Germinal center (tissue), 1 donor: ENCODE measurements around the gene PARVB.

Experiments used
- DNase-seq: peaks from one replicate; pipeline ENCODE4 v3.0.0; 2012; ENCODE audit warnings: mixed read lengths, low spot score

Gene PARVB, protein sequence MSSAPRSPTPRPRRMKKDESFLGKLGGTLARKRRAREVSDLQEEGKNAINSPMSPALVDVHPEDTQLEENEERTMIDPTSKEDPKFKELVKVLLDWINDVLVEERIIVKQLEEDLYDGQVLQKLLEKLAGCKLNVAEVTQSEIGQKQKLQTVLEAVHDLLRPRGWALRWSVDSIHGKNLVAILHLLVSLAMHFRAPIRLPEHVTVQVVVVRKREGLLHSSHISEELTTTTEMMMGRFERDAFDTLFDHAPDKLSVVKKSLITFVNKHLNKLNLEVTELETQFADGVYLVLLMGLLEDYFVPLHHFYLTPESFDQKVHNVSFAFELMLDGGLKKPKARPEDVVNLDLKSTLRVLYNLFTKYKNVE

DNA sequence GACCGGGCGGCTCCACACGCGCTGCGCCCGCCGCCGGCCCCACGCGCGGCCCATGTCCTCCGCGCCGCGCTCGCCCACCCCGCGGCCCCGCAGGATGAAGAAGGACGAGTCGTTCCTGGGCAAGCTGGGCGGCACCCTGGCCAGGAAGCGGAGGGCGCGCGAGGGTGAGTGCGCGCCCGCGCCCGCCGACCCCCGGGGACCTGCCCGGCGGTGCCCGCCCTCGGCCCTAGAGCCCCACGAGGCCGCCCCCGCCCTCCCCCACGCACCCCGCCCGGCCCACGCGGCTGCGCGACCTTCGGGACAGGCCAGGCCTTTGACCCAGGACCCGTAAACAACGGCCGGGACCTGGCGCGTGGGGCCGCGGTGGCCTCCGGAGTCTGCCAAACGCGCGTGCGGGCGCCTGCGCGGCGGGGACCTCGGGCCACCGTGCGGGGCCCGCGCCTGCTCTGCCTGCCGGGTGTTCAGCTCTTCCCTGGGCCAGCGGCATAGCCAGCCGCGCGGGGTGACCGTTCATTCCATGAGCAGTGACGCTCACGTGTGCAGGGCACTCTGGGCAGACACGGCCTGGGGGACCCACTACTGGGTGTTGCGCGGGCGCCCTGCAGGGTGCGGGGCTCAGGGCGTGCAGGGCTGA, at the start of gene PARVB:
Gene PARVB, plus strand, starts transcription at position 15 of the 634 bp plus-strand sequence. Its CDS starts 38 bp downstream, at position 53.
- DNase-seq, result peak; percentile 24

DNA sequence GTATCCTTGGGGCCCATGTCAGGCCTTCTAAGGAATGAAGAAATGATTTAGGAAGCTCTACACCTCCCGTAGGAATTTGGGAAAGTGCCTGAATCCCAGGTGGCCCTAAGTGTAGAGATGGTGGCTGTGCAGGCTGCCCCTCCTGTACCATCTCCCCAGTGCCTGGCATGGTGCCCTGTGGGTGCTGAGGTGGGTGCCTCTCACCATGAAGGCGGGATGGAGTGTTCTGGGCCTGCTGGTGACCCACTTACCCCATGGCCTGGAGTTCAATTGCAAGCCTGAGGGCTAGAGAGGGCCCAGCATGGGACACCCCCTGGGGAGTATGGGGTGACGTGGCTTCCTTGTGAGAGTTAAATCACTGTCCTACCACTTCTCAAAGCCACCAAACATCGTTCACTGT, 49.1 kb upstream of the PARVB start:
- no peak for DNase-seq

DNA sequence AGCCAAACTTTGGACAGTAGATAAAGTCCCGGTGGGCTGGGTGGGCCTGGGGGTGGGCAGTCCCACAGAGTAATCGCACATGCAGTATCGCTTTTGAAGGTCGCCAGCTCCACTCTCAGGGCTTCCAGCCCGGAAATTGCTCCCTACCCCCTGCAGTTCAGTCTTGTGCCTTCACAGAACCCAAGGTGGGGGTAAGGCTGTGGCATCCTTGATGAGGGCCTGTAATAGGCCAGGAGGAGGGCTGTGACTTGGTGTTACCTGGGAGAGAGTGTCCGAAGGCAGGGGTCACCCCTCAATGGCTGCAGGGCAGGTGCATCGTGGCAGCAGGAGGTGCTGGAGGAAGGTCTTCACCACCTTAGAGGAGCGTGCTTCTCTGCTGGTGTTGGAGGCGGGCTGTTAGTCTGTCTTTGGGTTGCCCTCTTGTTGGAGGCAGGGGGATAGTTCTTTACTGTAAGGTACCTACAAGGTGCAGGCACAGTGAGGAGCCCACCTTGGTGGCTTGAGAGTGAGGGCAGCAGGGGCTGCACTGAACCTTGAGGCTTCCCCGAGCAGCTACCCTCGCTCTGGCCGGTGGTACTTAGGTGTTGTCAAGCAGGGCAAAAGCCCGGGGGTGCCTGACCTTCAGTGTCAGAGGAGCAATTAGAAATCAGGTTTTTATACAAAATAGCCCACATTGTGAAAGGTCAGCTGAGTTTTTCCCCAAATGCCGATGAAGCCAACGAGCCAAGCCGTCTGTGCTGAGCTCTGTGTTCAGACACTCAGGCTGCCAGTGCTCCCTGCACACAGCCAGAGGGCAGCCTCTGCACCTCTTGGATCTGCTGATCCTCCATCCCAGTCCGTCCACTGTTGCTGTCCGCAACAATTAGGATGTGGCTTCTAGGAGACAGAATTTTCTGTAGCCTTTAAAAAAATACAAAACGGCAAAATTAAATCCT, 47.0 kb upstream of the PARVB start:
- no peak for DNase-seq

GRCh38 chr22:43978558-43978957, 45.5 kb upstream of the PARVB start:
- no peak for DNase-seq

DNA sequence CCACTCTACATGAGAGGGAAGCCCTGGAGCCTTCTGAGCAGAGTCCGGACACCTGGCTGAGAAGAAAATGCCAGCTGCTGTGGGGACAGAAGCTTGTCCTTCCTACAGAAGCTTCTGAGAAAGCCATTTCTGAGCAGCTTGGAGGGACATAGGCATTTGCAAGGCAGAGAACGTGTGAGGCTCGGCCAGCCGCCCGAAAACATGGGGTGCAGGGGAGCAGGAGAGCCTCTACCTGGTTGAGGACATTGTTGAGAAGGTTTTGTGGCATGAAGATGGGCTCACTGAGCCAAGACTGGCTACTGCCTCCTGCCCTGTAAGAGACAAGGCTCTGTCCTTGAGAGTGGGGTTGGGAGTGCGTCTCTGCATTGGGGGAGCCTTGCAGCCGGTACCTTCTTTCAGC, 43.5 kb upstream of the PARVB start:
- DNase-seq, result no peak

- no peak for DNase-seq
These were observed 43.1 kb upstream of the PARVB start for GRCh38 chr22:43980996-43981395.

DNA sequence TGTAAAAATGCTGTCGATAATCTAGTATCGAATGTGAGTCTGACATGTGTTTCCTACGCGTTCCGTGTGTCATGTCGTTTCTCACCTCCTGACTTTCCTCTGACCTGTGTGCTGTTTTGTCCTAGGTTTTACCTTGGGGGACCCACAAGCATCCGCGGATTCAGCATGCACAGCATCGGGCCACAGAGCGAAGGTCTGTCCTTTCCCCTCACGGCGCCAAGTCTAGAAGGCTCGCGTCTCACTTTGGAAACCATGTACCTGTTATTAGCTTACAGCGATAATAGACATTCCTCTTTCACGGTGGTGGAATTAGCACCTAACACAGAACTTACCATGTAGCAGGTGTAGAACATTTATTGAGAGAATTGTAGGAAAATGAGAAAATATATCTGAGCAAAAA, 40.3 kb upstream of the PARVB start:
- DNase-seq, result no peak

DNA sequence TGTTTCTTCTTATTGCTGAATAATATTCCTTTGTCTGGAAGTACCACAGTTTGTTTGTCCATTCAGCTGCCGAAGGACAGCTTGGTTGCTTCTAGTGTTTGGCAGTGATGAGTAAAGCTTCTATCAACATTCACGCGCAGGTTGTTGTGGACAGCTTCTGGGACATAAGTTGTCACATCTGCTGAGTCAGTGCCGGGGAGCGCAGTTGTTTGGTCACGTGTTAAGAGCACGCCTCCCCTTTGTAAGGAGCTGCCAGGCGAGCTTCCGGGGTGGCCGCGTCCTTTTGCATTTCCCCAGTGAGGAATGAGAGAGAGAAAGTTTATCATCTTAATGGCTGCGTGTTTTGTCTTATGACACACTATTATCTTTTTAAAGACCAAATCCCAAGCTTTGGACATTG, 38.6 kb upstream of the PARVB start:
- no peak for DNase-seq

GRCh38 chr22:43988116-43988820, 35.8 kb upstream of the PARVB start:
- no peak for DNase-seq

DNA sequence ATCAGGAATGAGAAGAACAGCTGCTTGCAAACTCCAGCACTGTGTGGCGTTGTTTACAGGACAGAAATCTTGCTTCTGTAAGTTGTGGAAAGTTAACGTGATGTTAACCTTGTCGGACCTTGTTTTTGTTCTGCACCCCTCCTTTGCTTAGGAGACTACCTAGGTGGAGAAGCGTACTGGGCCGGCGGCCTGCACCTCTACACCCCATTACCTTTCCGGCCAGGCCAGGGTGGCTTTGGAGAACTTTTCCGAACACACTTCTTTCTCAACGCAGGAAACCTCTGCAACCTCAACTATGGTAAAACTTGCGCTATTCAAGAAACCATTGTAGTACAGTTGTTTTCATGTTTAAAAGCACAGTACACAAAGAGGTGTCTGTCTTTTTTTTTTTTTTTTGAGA, 35.1 kb upstream of the PARVB start:
- DNase-seq, result no peak

DNA sequence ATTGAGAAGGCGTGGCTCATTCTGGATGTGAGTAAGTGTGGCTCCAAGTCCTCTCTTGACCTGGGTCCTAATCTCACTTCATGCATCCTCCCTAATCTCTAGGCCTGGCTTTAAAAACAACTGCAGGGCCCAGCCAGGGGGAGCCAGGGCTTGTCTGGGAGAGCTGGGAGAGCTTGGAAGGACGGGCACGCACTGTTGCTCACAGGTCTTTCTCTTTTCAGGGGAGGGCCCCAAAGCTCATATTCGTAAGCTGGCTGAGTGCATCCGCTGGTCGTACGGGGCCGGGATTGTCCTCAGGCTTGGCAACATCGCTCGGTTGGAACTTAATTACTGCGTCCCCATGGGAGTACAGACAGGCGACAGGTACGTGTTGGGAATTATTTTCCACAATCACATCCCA, 34.1 kb upstream of the PARVB start:
- no peak for DNase-seq

GRCh38 chr22:43991316-43992020, 32.6 kb upstream of the PARVB start:
- no peak for DNase-seq

DNA sequence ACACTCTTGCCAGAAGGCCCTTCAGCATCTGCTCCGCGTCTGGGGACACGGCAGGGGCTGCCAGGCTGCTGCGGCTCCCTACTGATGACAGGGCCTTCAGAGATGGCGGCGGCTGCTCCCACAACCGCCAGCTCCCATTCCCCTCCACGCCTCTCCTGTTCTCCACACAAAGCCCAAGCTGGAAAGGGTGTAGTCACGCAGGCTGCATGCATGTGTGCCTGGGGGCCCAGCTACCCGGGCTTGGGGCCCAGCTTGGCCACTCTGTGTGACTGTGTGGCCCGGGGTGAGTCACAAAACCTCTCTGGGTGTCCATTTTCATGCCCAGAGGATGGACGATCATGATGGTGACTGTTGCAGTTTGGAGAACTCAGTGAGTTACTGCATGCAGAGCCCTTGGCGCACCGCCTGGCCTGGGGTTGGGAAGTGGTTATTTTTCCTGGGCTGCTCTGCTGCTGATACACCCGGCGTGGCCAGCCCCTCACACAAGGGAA, 31.7 kb upstream of the PARVB start:
- DNase-seq, result no peak

- peak; percentile 79 for DNase-seq
These were observed 30.9 kb upstream of the PARVB start for GRCh38 chr22:43993072-43993760.

GRCh38 chr22:43994006-43994405, 30.1 kb upstream of the PARVB start:
- DNase-seq, result no peak

- no peak for DNase-seq
These were observed 29.7 kb upstream of the PARVB start for GRCh38 chr22:43994416-43994815.

- no peak for DNase-seq
These were observed 28.9 kb upstream of the PARVB start for GRCh38 chr22:43995057-43995685.

- no peak for DNase-seq
These were observed 28.3 kb upstream of the PARVB start for GRCh38 chr22:43995798-43996169.

DNA sequence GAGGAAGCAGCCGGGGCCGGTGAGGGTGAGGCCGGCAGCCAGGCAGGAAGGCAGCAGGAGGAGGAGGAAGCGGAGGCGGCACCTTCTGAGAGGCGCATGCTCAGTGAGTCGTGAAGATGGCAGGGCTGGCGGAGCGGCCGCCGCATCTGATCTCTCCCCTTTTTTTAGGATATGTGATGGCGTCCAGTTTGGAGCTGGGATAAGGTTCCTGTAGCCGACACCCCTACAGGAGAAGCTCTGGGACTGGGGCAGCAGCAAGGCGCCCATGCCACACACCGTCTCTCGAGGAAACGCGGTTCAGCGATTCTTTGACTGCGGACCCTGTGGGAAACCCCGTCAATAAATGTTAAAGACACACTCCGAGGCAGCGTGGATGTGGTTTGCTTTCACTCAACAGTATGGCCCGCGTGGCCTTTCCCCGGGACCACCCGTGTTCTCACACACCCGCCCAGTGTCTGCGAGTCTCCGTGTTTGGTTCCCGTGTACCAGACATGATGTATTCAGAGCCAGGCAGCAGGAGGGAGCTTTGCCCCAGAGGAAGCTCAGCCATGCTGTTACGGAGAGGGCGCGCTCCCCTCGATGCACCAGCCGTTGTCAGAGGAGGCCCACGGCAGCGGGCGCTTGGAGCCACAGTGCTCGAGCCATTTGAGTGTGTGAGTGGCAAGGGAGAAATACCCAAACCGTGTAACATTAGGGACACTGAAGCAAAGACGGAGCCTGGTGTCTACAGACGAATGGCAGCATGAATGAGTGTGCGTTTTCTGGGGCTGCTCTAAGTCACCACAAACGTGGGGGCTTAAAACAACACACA, 27.7 kb upstream of the PARVB start:
- peak; percentile 87 for DNase-seq

DNA sequence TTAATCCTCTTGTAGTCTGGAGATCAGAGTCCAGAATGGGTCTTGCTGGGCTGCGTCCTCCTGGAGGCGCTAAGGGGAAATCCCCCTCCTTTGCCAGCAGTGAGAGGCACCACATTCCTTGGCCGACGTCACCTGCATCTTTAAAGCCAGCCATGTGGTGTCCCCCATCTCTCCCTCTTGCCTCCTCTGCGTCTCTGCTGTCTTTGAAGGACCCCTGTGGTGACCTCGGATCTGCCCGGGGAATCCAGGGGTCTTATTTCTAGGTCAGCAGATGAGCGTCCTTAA, 27.2 kb upstream of the PARVB start:
- DNase-seq, result no peak
